HG02943 (cell line): Measurements from ENCODE around the gene GRAMD4.

Experiments
- ATAC-seq: cut with Tn5 transposase; IDR thresholded peaks from one replicate; pipeline ENCODE4 v1.9.1; 2021; ENCODE audit warnings: mild to moderate bottlenecking, low read depth, moderate library complexity; ENCODE audit not compliant: unreplicated experiment

The GRAMD4 gene

GRCh38 chr22:46596032-46596441 is 24.1 kb upstream of the GRAMD4 start:
- no peak for ATAC-seq

GRCh38 chr22:46596819-46597218 is 23.4 kb upstream of the GRAMD4 start:
- ATAC-seq = no peak

GRCh38 chr22:46598224-46598623 is 22.0 kb upstream of the GRAMD4 start:
- ATAC-seq = no peak

- ATAC-seq = no peak
These were observed 21.3 kb upstream of the GRAMD4 start for GRCh38 chr22:46598737-46599424.

GRCh38 chr22:46600273-46600796 is 19.9 kb upstream of the GRAMD4 start:
- no peak for ATAC-seq

GRCh38 chr22:46602025-46602424 is 18.2 kb upstream of the GRAMD4 start:
- no peak for ATAC-seq

GRCh38 chr22:46604306-46604690 is 15.9 kb upstream of the GRAMD4 start:
- no peak for ATAC-seq

- no peak for ATAC-seq
These were observed 15.1 kb upstream of the GRAMD4 start for GRCh38 chr22:46605117-46605516.

- ATAC-seq = no peak
These were observed 13.3 kb upstream of the GRAMD4 start for GRCh38 chr22:46606886-46607285.

GRCh38 chr22:46607483-46608114 is 12.6 kb upstream of the GRAMD4 start:
- ATAC-seq = no peak

- no peak for ATAC-seq
These were observed 11.0 kb upstream of the GRAMD4 start for GRCh38 chr22:46609175-46609690.

GRCh38 chr22:46609724-46610201 is 10.4 kb upstream of the GRAMD4 start:
- no peak for ATAC-seq

GRCh38 chr22:46610356-46610755 is 9.8 kb upstream of the GRAMD4 start:
- no peak for ATAC-seq

GRCh38 chr22:46611189-46611588 is 9.0 kb upstream of the GRAMD4 start:
- no peak for ATAC-seq

- ATAC-seq = no peak
These were observed 7.8 kb upstream of the GRAMD4 start for GRCh38 chr22:46612341-46612903.

GRCh38 chr22:46612904-46613605 is 7.1 kb upstream of the GRAMD4 start:
- no peak for ATAC-seq

GRCh38 chr22:46613606-46614021 is 6.6 kb upstream of the GRAMD4 start:
- no peak for ATAC-seq

GRCh38 chr22:46614025-46614931 is 5.9 kb upstream of the GRAMD4 start:
- no peak for ATAC-seq

- ATAC-seq = no peak
These were observed 2.8 kb upstream of the GRAMD4 start for GRCh38 chr22:46617207-46617985.
